Measurements from ENCODE around the gene B9D2. TPM values are rescaled to one million over a fixed set of nuclear protein-coding genes. Genes with fewer than 3 reads are reported as not detected.
"Not testable (repeated sequence)": the region's sequence is repeated elsewhere in the genome, so short reads cannot be mapped to it uniquely, and the experiment has no call there.

Gene B9D2, protein sequence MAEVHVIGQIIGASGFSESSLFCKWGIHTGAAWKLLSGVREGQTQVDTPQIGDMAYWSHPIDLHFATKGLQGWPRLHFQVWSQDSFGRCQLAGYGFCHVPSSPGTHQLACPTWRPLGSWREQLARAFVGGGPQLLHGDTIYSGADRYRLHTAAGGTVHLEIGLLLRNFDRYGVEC
- total RNA-seq, result 10 to 100 TPM; 11.5 to 13.0 TPM

DNA sequence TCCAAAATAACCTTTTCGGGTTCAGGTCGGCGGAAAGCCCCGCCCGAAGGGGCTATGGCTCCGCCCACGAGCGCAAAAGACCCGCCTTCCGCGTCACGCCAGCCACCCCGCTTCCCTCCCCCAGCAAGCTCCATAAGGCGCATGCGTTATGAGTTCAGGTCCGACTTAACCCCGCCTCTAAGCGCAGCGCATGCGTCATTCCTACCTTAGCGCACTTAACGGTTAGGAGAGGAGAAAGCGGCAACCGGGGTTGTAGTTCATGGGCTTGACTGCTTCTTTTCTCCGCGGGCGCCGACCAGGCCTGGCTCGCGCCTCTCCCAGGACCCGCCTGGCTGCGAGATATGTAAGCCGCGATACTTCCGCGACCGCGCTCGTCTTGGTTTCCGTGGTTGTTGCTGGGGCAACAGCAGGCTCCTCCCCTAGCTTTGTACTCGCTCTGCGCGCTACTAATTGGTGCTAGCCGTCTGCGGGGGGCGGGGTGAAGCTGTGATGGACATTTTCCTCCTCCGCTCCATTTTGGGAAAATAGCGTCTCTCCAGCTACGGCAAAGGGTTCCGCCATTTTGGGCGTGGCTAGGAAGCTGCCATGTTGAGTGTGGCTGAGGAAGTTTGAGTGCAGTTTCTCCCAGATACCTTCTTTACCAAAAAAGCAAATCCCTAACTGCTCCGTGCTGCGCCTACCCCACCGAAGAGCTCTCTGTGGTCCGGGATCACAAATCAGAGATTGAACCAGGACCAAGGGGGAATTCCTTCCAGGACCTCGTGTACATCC is at the start of gene B9D2:
TSS of gene B9D2 (minus strand) at position 397 of the 771 bp plus-strand sequence. CDS start 630 bp downstream, outside the sequence.
- Mint-ChIP-seq H3K4me1 (peaks cover 25% of the 10 kb centered on the region), H3K4me3 (peak within 1 kb of the TSS; percentile 98), H3K36me3 (peaks cover 11% of the 10 kb centered on the region), H3K27ac (peak within 1 kb of the TSS; percentile 99), H3K27me3 (no peaks in the 10 kb centered on the region), H3K9me3 (no peaks in the 10 kb centered on the region)
- POLR2A ChIA-PET, result interaction anchor here (0.6 to 4.4 kb wide), 17 partner anchors 10 to 185 kb away, joined by 3 to 64 read pairs (median 4); partner anchors contain the start of genes CCDC97, DMAC2, HNRNPUL1 and TGFB1
- peak; percentile 96 for DNase-seq
- peak; percentile 90 for ATAC-seq (ENCODE audit: low read depth)

DNA sequence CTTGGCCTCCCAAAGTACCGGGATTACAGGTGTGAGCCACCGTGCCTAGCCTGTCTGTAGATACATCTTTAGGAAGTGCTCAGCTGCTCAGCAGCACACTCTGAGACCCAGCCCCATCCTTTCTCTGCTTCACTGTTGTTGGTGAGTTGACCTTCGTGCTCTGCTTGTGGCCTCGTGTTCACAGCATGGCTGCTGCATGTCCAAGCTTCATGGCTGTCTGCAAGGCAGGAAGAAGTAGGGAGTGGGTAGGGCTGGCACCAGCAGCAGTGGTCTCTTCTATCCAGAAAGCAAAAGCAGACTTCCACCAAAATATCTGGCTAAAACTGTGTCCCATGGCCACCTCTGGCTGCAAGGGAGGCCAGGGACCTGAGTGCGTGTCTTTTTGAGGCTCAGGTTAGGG is 49.0 kb upstream of the B9D2 start:
- Mint-ChIP-seq H3K9me3 (no peaks in the 10 kb centered on the region), H3K4me3 (no peak overlapping the region), H3K27ac (no peak overlapping the region), H3K27me3 (no peaks in the 10 kb centered on the region), H3K4me1 (peaks cover 16% of the 10 kb centered on the region), H3K36me3 (peaks cover 12% of the 10 kb centered on the region)
- DNase-seq (no peak), ATAC-seq (ENCODE audit: low read depth) (no peak)
- POLR2A ChIA-PET, result interaction anchor here (0.6 kb wide), 1 partner anchor 32 kb away, joined by 3 read pairs; no protein-coding TSS in a partner anchor

DNA sequence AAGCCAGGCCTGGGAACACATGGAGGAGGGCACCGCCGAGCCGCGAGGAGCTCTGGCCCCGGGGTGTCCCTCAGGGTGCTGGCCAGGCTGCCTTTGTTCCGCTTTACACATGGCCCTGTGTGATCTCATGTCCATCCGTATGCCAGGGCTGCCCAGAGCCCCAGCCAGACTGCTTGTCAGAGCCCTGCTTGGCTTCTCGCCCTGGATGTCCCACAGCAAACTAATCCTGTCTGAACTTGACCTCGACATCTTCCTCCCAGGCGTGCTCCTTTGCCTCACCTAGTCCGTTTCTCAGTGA is 48.0 kb upstream of the B9D2 start:
- Mint-ChIP-seq H3K27ac (no peak overlapping the region), H3K27me3 (no peaks in the 10 kb centered on the region), H3K9me3 (no peaks in the 10 kb centered on the region), H3K4me3 (no peak overlapping the region), H3K36me3 (peaks cover 9% of the 10 kb centered on the region), H3K4me1 (peaks cover 16% of the 10 kb centered on the region)
- no peak for ATAC-seq (ENCODE audit: low read depth)
- POLR2A ChIA-PET, result no interaction called here
- DNase-seq, result no peak

DNA sequence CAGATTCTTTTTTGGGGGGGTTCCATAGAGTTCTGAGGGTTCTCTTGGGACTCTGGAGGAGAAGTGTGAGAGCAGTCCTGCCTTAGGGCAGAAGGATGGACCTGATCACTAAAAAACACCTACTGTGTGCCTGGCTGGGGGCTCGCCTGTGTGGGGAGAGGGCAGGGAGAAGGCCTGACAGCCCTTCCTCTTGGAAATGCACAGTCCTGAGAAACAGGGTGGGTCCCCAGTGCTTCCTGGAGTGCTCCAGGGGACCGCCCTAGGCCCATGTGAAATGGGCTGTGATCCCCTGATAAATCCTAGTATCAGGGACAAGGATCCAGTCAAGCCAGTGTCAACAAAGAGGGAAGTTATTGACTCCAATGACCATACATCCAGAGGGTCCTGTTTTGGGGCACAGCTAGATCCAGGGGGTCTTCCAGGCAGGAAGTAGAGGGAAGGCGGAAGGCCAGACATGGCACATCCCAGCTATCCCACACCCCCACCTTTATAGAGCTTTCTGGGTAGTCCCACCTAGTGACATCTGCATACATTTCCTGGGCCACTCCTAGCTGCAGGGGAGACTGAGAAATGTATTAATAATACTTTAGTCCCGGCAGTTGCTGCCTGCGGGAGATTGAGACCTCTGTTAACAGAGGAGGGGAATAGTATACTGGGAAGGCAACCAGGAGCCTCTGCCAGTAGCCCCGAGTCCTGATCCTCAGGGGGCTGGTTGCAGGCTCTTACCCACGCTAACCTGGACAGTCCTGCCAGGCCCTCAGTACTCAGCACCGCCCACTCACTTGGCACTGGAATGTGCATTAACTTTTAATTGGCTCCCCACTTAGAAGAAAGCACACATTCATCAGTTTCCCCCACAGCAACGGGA is 47.4 kb upstream of the B9D2 start:
- POLR2A ChIA-PET, result no interaction called here
- H3K27ac Mint-ChIP-seq, result no peak overlapping the region

DNA sequence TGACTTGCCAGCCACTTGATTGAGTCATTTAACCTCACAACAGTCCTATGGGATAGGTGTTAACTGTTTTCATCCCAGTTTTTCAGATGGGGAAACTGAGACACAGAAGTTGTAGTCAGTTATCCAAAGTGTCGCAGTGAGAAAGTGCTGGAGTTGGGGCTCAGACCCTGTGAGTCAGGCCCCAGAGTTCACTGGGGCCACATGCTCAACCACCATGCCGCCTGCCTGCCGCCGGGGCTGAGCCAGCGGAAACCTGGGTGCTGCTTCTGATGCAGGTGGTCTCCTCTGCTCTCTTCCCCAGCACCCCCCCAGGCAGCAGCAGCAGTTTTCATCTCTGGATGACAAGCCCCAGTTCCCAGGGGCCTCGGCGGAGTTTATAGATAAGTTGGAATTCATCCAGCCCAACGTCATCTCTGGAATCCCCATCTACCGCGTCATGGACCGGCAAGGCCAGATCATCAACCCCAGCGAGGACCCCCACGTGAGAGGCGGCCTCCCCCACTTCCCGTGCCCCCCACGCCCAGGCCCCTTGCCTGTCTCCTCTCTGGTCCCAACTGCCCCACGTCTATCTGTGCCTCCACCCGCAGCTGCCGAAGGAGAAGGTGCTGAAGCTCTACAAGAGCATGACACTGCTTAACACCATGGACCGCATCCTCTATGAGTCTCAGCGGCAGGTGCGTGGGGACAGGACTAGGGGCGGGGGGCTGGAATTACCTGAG is 46.5 kb upstream of the B9D2 start:
- Mint-ChIP-seq H3K27ac (no peak overlapping the region), H3K9me3 (no peaks in the 10 kb centered on the region), H3K4me3 (no peak overlapping the region)

More for the DNA sequence above, 47.4 kb upstream of the B9D2 start:
- DNase-seq (no peak), ATAC-seq (ENCODE audit: low read depth) (no peak)
- Mint-ChIP-seq H3K36me3 (peaks cover 8% of the 10 kb centered on the region), H3K4me1 (peaks cover 16% of the 10 kb centered on the region), H3K4me3 (no peak overlapping the region), H3K9me3 (no peaks in the 10 kb centered on the region), H3K27me3 (no peaks in the 10 kb centered on the region)

DNA sequence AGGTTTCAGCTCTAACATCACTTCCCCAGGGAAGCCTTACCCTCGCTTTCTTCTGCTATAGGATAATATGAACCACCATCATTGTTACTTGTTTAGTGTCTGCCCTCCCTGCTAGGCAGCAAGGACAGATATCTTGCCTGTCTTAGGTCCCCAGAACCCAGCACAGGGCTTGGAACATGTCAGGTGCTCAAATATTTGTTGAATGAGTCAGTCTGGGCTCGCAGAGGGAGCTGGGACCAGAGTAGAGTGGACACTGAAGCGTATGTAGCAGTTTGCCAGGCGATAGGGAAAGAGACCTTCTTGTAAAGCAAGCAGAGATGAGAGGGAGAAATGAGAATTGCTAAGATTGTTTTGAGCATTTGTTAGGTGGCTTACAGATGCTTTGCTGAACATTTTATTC is 45.3 kb upstream of the B9D2 start:
- Mint-ChIP-seq H3K4me3 (peak overlapping the region; percentile 11), H3K36me3 (peaks cover 7% of the 10 kb centered on the region), H3K27me3 (no peaks in the 10 kb centered on the region), H3K4me1 (peaks cover 16% of the 10 kb centered on the region), H3K9me3 (no peaks in the 10 kb centered on the region), H3K27ac (peak overlapping the region; percentile 78)
- ATAC-seq (ENCODE audit: low read depth) (no peak), DNase-seq (no peak)
- POLR2A ChIA-PET, result no interaction called here

More for the DNA sequence above, 46.5 kb upstream of the B9D2 start:
- Mint-ChIP-seq H3K27me3 (no peaks in the 10 kb centered on the region), H3K4me1 (peaks cover 16% of the 10 kb centered on the region), H3K36me3 (peaks cover 7% of the 10 kb centered on the region)
- POLR2A ChIA-PET, result interaction anchor here (0.6 kb wide), 1 partner anchor 57 kb away, joined by 3 read pairs; the partner anchor contains the start of gene TGFB1
- ATAC-seq (ENCODE audit: low read depth) (no peak), DNase-seq (no peak)

DNA sequence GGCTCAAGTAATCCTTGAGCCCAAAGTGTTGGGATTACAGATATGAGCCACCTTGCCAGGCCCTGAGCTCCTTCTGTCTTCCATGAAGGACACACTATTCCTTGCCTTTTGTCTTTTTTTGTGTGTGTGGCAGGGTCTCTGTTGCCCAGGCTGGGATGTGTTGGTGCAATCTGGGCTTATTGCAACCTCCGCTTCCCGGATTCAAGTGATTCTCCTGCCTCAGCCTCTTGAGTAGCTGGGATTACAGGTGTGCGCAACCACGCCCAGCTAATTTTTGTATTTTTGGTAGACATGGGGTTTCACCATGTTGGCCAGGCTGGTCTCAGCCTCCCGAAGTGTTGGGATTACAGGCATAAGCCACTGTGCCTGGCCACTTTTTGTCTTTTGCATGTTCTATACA is 44.9 kb upstream of the B9D2 start:
- H3K27ac Mint-ChIP-seq, result not testable (repeated sequence)
- POLR2A ChIA-PET, result interaction anchor here (1.3 kb wide), 1 partner anchor 10 kb away, joined by 3 read pairs; no protein-coding TSS in a partner anchor

DNA sequence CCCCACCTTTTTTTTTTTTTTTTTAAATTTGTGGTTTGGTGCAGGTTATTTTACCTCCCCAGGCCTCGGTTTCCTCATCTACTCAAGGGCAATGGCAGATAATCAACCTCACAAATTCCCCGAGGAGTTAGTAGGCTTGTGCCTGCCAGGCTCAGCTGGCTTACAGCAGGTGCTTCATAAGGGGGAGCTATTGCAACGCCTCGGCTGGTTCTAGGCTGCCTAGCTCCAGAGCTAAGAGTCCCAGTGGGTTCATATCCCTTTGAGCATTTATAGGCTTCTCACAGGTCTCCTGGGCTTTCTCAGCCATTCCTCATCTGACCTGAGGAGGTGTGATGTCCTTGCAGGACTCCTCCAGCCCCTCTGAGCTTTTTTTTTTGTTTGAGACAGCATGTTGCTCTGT is 44.3 kb upstream of the B9D2 start:
- Mint-ChIP-seq H3K27me3 (no peaks in the 10 kb centered on the region), H3K36me3 (peaks cover 6% of the 10 kb centered on the region), H3K4me3 (no peak overlapping the region), H3K9me3 (no peaks in the 10 kb centered on the region), H3K4me1 (peaks cover 18% of the 10 kb centered on the region), H3K27ac (no peak overlapping the region)
- POLR2A ChIA-PET, result interaction anchor here (0.9 to 1.3 kb wide), 2 partner anchors 10 to 32 kb away, joined by 3 read pairs; partner anchors contain the start of gene DMAC2
- ATAC-seq (ENCODE audit: low read depth) (no peak), DNase-seq (no peak)

More for the DNA sequence above, 44.9 kb upstream of the B9D2 start:
- ATAC-seq (ENCODE audit: low read depth); DNase-seq; H3K4me3 Mint-ChIP-seq; H3K27me3 Mint-ChIP-seq; H3K36me3 Mint-ChIP-seq; H3K9me3 Mint-ChIP-seq: not testable (repeated sequence)
- H3K4me1 Mint-ChIP-seq, result peaks cover 16% of the 10 kb centered on the region

DNA sequence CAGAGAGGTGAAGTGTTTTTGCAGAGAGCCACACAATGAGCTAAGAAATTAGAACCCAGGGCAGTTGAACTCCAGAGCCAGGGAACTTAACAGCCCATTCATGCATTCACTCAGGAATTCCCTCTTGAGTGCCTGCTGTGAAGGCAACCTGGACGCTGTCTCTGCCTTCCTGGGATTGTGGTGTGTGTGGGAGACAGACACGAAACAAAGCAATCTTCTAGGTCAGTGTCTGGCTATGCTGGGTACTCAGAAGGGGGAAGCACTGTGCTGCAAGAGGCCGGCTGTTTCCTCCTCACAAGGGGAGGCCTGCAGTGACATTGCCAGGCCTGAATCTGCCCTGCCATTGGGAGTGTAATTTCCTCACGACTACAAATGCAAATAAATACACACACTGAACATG is 43.3 kb upstream of the B9D2 start:
- POLR2A ChIA-PET, result no interaction called here
- DNase-seq (no peak), ATAC-seq (ENCODE audit: low read depth) (no peak)
- Mint-ChIP-seq H3K27me3 (no peaks in the 10 kb centered on the region), H3K9me3 (no peaks in the 10 kb centered on the region), H3K27ac (no peak overlapping the region), H3K36me3 (peaks cover 7% of the 10 kb centered on the region), H3K4me1 (peaks cover 18% of the 10 kb centered on the region), H3K4me3 (no peak overlapping the region)

DNA sequence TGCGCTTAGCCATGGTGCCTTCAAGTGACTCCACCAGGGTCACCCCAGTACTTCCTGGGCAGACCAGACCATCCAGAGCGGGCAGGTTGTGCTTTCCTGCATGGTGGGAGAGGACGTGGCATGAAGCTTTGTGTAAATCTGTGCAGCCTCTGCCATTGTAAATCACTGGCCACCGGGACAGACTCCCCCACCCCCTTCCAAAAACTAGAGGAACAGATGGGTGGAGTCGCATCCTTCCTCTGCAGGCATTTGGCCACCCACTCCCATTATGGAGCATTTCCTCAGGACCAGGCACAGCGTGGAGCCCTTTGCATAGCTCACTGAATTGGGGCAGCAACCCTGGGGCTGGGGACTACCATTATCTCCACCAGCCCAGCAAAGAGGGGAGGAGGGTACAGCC is 41.8 kb upstream of the B9D2 start:
- H3K27me3 Mint-ChIP-seq, result no peaks in the 10 kb centered on the region
- DNase-seq (no peak), ATAC-seq (ENCODE audit: low read depth) (no peak)
- H3K4me1 Mint-ChIP-seq, result peaks cover 15% of the 10 kb centered on the region
- no peak overlapping the region for H3K27ac Mint-ChIP-seq
- POLR2A ChIA-PET, result interaction anchor here (1.2 kb wide), 1 partner anchor 12 kb away, joined by 3 read pairs; no protein-coding TSS in a partner anchor
- no peak overlapping the region for H3K4me3 Mint-ChIP-seq
- peaks cover 8% of the 10 kb centered on the region for H3K36me3 Mint-ChIP-seq
- H3K9me3 Mint-ChIP-seq, result no peaks in the 10 kb centered on the region

DNA sequence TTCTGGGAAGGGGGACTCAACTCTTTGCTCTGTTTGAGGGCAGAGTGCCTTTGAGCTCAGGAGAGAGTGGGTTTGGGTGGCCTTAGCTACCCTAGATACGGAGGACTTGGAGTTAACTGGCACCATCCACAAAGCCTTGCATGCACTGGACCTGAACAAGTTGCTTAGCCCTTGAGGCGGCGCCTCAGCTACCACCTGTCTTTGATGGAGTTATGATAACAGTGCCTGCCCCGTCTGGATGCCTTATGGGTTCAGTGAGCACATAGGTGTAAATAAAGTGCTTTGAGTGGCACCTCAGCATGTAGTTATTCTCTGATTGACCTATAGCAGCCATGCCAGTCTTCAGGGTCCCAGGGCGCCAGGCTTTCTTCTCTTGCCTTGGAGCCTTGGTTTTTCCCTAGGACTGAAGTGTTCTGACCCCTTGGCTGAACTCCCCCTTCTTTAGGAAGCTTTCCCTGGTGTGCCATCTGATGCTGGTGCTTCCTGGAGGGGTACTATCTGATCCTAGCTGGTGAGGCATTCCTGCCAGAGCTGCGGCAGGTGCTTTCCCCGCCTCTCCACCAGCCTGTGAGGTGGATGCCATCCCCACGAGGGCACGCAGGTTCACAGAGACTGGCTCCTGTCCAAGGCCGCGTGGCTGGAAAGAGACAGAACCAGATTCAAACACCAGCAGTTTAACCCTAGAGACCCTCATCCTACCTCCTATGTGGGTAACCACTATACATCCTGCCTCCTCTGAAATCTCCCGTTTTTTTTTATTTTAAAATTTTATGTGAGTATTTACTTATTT is 39.4 kb upstream of the B9D2 start:
- Mint-ChIP-seq H3K36me3 (peaks cover 6% of the 10 kb centered on the region), H3K27me3 (no peaks in the 10 kb centered on the region), H3K4me1 (peaks cover 12% of the 10 kb centered on the region), H3K27ac (no peak overlapping the region), H3K4me3 (no peak overlapping the region), H3K9me3 (no peaks in the 10 kb centered on the region)
- ATAC-seq (ENCODE audit: low read depth) (no peak), DNase-seq (no peak)
- POLR2A ChIA-PET, result no interaction called here

DNA sequence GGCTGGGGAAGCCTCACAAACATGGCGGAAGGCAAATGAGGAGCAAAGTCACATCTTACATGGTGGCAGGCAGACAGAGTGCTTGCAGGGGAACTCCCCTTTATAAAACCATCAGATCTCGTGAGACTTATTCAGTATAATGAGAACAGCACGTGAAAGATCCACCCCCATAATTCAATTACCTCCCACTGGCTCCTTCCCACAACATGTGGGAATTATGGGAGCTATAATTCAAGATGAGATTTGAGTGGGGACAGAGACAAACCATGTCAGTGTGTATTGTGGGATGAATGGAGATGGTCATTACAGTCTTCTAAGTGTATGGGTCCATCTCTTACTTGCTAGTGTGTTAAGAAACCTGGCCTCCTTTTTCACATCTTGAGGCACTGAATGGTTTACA is 38.1 kb upstream of the B9D2 start:
- no peak overlapping the region for H3K27ac Mint-ChIP-seq
- POLR2A ChIA-PET, result no interaction called here
- ATAC-seq (ENCODE audit: low read depth), result no peak
- H3K9me3 Mint-ChIP-seq, result no peaks in the 10 kb centered on the region
- no peaks in the 10 kb centered on the region for H3K27me3 Mint-ChIP-seq
- H3K4me1 Mint-ChIP-seq, result peaks cover 17% of the 10 kb centered on the region
- no peak overlapping the region for H3K4me3 Mint-ChIP-seq
- no peak for DNase-seq
- peaks cover 6% of the 10 kb centered on the region for H3K36me3 Mint-ChIP-seq
